Suppressor macrophage (primary cell): ENCODE measurements around the gene SLCO1C1.

Experiments used
- DNase-seq, 4 experiments: peaks; one replicate each; pipeline ENCODE4 v3.0.0-alpha.2; 2020 to 2022

The SLCO1C1 gene

DNA sequence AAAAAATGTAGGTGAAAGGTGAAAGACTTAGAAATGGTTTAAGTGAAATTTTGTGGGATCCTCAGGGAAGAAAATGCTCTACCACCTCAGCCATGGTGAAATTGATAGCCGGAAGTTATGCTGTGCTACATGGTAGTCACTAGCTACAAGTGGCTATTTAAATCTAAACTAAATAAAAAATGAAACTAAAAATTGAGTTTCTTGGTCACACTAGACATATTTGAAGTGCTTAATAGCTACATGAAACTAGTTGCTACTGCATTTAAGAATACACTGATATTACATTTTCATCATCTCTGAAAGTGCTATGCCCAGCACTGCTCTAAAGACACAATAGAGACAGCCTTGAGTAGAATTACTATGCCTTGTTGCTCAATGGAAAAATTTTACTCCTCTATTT, 105.0 kb downstream of the SLCO1C1 start:
- no peak for DNase-seq

DNA sequence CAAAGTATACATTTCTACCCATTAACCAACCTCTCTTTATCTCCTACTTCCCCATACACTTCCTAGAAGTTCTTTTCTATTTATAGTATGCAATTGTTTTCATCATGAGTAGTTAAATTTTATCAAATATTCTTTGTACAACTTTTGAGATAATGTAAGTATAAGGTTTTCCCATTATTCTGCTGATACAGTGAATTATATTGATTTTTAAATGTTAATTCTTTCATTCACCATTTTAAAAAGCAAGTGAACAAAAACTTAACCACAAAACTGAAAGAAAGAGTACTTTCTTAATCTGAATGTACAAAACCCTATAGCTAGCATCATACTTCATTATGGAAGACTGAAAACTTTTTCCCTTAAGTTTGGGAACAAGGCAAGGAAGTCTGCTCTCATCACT, 105.9 kb downstream of the SLCO1C1 start:
- DNase-seq, result no peak
